NT2/D1 (cell line): Measurements from ENCODE around the gene PPARA.

Experiments
- YY1 ChIP-seq: IDR thresholded peaks from 2 replicates; pipeline ENCODE4 v1.6.1; 2011; ENCODE audit not compliant: insufficient read length, insufficient read depth
- ZNF274 ChIP-seq: IDR thresholded peaks from 2 replicates; pipeline ENCODE4 v1.6.1; 2011; ENCODE audit warnings: mild to moderate bottlenecking, low read depth, low read length

GRCh38 chr22:46280999-46281623 lies 130.8 kb downstream of the PPARA start:
- TF ChIP-seq YY1 (no peak), ZNF274 (no peak)
